ENCODE data around the gene PCDHGB3.
"Not testable (repeated sequence)": the region's sequence is repeated elsewhere in the genome, so short reads cannot be mapped to it uniquely, and the experiment has no call there.

PCDHGB3 gene

DNA sequence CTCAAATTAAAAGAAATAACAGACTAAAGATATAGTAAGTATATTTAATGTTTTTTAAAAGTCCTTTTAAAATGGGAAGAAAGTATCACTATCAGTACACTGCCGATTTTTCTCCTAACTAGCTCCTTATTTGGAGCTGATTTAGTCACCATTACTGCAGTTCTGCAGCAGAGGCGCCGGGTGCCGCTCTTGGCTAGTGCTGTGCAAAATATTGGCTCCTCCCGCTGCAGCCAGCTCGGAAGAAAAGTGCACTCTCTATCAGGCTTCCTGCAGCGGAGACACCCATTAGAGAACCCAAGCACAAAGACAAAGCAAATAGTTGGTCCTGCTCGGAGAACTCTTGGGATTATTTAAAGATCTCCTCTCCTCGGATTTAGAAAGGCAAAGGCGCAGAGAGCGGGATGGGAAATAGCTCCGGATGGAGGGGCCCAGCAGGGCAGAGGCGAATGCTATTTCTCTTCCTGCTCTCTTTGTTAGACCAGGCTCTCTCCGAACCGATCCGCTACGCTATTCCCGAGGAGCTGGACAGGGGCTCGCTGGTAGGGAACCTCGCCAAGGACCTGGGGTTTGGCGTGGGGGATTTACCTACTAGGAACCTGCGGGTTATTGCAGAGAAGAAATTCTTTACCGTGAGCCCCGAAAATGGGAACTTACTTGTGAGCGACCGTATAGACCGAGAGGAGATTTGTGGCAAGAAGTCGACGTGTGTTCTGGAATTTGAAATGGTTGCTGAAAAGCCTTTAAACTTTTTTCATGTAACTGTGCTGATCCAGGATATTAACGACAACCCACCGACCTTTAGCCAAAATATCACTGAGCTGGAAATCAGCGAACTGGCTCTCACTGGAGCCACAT is at the start of gene PCDHGB3:
Gene PCDHGB3, plus strand, starts transcription at position 249 of the 855 bp plus-strand sequence. Its CDS starts 153 bp downstream, at position 402.
- peak in 1 of 3 donors; percentile 12 for DNase-seq (ENCODE audit: low read depth in 2 of 3, low spot score in 1 of 3)

DNA sequence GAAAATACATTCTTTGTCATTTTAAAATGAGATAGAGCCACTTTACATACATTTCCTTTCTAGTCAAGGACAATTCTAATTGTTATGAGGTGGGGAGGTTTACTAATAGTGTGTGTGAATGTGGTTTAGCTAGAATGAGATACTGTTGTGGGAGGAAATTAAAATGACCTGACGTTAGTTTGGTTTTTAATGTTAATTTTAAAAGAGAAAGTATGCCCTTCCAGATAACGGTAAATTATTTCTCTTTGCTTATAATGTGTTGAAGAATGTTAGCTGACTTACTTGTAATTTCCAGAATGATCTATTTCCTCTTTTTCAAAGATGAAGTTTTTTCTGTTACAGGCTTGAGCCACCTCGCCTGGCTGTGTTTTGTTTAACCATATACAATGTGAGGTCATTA is 47.8 kb upstream of the PCDHGB3 start:
- no peak for DNase-seq (ENCODE audit: low read depth in 2 of 3, low spot score in 1 of 3)

DNA sequence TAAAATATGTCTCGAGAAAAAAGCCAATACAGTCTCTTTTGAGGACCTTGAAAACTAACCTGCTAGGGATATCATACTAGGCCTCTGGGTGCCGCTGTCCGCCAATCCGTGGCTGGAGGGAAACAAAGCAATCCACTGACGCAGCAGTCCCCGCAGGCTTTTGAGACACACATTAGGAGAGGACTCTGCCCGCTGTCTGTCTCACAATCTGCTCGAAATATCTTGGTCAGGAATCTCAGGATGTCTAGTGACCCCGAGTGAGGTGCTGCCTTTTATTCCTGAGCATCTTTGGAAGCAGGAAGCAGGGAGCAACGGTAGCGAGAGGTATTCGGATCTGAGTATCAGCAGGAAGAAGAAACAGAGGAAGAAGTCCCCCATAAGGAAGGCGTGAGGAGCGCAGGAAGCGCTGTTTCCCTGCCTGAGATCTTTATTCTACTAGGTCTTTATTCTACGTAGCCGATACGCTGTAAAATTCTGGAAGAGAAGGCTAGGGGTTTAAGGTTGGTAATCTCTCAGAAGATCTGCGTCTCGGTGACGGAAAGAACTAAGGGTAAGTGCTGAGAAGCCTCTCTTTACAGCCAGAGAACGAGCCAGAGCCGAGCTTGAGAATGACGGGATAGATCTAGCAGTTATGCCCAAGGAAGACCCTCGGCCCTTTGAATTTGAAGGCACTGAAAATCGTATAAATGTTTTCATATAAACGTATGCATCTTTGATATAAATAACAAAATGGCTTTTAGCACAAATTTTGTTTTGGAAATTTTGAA is 43.8 kb upstream of the PCDHGB3 start:
- peak; percentile 47 to 51 (median 48) for DNase-seq (ENCODE audit: low read depth in 2 of 3, low spot score in 1 of 3)

DNA sequence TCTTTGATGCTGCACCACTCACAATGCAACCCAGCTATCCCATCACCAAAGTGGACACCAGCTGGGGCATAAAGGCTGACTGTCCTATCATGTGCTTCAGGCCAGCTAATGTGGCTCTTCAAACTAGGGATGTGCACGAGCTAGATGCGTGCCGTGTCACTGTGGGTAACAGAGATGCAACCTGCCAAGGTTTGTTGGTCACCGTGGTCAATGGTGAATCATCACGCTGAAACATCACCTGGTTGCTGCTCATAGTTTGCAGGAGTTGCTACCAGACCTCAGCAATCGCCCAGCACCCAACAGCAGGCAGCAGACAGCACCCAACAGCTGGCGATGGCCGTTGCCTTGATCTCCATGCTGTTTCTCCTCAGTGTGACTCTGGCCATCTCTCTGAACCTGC is 41.8 kb upstream of the PCDHGB3 start:
- no peak for DNase-seq (ENCODE audit: low read depth in 2 of 3, low spot score in 1 of 3)

DNA sequence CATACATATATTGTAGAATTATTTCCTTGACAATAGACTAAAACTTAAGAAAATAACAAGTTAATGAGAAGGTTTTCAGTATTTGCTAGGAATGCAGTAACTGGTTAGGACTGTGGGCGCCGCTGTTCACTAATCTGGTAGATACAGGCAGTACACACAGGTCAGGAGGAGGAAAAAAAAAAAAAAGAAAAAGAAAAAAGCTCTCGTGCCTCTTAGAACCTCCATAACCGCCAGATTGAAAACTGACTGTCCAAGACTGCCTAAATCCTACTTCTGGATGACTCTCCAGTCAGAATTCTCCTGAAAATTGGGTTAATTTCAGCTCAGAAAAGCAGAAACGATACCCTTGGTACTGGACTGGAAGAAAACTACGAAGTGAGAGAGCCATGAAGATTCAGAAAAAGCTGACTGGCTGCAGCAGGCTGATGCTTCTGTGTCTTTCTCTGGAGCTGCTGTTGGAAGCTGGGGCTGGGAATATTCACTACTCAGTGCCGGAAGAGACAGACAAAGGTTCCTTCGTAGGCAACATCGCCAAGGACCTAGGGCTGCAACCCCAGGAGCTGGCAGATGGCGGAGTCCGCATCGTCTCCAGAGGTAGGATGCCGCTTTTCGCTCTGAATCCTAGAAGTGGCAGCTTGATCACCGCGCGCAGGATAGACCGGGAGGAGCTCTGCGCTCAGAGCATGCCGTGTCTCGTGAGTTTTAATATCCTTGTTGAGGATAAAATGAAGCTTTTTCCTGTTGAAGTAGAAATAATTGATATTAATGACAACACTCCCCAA is 39.6 kb upstream of the PCDHGB3 start, which contains the start of gene PCDHGA1:
Gene PCDHGA1, plus strand, starts transcription at position 216 of the 782 bp plus-strand sequence.
- DNase-seq (ENCODE audit: low read depth in 2 of 3, low spot score in 1 of 3): no peak

DNA sequence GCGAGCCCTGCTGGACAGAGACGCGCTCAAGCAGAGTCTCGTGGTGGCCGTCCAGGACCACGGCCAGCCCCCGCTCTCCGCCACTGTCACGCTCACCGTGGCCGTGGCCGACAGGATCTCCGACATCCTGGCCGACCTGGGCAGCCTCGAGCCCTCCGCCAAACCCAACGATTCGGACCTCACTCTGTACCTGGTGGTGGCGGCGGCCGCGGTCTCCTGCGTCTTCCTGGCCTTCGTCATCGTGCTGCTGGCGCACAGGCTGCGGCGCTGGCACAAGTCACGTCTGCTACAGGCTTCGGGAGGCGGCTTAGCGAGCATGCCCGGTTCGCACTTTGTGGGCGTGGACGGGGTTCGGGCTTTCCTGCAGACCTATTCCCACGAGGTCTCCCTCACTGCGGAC is 37.5 kb upstream of the PCDHGB3 start:
- not testable (repeated sequence) for DNase-seq (ENCODE audit: low read depth in 2 of 3, low spot score in 1 of 3)

DNA sequence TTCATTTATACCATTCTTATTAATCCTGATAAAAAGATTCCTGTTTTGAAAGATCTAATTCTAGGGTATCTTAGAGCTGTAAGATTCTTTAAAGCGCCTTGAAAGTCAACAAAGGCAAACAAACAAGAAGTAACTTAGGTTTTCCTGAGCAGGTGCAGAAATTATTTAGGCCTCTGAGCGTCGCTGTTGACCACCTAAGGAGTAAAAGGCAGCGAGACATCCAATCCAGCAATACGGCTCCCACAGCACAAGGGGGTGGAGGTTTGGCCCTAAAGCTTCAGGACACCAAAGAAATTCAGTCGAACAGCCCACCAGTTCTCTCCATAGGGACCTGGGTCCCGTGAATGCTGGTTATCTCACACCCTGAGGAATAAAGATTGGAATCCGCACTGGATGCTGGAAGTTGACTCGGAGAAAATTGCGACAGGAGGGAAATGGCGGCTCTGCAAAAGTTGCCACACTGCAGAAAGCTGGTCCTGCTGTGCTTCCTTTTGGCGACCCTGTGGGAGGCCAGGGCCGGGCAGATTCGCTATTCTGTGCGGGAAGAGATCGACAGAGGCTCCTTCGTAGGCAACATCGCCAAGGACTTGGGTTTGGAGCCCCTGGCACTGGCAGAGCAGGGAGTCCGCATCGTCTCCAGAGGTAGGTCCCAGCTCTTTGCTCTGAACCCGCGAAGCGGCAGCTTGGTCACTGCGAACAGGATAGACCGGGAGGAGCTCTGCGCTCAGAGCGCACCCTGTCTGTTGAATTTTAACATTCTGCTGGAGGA is 31.3 kb upstream of the PCDHGB3 start, which contains the start of gene PCDHGA2:
Gene PCDHGA2, plus strand, starts transcription at position 223 of the 769 bp plus-strand sequence.
- DNase-seq (ENCODE audit: low read depth in 2 of 3, low spot score in 1 of 3): no peak

DNA sequence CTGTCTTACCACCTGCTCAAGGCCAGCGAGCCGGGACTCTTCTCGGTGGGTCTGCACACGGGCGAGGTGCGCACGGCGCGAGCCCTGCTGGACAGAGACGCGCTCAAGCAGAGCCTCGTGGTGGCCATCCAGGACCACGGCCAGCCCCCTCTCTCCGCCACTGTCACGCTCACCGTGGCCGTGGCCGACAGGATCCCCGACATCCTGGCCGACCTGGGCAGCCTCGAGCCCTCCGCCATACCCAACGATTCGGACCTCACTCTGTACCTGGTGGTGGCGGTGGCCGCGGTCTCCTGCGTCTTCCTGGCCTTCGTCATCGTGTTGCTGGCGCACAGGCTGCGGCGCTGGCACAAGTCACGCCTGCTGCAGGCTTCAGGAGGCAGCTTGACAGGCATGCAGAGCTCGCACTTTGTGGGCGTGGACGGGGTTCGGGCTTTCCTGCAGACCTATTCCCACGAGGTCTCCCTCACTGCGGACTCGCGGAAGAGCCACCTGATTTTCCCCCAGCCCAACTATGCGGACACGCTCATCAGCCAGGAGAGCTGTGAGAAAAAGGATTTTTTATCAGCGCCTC is 29.2 kb upstream of the PCDHGB3 start:
- DNase-seq (ENCODE audit: low read depth in 2 of 3, low spot score in 1 of 3): not testable (repeated sequence)

DNA sequence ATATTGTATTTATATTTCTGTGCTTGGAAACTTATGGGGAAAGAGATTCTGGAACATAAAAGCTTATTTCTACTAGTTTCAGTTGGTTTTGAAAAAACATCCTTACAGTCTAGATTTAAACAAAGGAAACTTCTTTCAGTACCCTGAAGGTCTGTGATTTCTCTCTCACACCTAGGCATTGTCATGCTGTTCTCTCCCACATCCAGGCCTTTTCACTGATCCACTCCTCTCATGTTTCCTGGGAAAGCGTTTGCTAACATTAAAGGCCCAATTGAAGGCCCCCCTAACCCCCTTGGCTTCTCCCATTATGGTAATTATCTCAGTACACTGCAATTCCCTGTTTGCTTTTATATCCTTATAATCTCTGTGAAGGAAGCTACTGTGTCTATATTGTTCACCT is 27.3 kb upstream of the PCDHGB3 start:
- no peak for DNase-seq (ENCODE audit: low read depth in 2 of 3, low spot score in 1 of 3)

DNA sequence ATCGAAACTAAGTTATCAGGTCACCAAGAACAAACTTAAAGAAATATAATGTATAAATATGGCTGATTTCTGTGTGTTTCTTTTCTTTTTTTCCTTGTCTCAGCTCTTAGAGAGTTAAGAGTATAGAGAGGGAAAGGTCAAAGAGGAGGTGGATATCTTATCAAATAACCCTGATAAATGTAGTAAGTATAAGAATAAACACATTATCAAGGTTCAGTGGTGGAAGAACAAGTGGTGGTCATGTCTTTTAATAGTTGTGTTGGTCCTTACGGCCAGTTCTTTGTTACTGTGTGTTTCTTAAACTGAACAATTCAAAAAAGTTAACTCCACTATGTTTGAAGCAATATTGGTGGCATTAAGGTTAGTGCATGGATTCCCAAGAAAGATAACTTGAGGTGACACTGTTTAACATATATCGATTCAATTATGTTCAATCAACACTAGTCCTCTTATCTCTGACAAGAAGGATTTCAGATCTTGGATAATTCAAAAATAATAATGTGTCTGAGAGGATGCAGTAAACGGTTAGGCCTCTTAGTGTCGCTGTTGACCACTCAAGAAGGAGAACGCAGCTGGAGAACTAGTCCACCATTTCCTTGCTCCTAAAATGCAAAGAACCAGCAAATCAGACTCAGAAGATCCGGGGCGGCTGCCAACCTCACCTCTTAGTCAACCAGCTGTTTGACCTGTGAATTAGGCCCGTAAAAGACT is 26.6 kb upstream of the PCDHGB3 start, which contains the start of gene PCDHGA3:
Gene PCDHGA3, plus strand, starts transcription at position 588 of the 711 bp plus-strand sequence. CDS start 205 bp downstream, outside the sequence.
- DNase-seq (ENCODE audit: low read depth in 2 of 3, low spot score in 1 of 3): peak in 1 of 3 donors; percentile 8

DNA sequence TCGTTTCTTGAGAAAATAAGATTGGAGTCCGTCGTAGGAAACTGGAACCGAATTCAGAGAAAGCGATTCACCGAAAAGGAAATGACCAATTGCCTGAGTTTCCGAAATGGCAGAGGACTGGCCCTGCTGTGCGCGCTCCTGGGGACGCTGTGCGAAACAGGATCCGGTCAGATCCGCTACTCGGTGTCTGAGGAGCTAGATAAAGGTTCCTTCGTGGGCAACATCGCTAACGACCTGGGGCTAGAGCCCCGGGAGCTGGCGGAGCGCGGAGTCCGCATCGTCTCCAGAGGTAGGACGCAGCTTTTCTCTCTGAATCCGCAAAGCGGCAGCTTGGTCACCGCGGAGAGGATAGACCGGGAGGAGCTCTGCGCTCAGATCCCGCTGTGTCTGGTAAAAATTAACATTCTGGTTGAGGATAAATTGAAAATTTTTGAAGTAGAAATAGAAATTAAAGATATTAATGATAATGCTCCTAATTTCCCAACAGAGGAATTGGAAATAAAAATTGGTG is 26.0 kb upstream of the PCDHGB3 start:
- no peak for DNase-seq (ENCODE audit: low read depth in 2 of 3, low spot score in 1 of 3)

DNA sequence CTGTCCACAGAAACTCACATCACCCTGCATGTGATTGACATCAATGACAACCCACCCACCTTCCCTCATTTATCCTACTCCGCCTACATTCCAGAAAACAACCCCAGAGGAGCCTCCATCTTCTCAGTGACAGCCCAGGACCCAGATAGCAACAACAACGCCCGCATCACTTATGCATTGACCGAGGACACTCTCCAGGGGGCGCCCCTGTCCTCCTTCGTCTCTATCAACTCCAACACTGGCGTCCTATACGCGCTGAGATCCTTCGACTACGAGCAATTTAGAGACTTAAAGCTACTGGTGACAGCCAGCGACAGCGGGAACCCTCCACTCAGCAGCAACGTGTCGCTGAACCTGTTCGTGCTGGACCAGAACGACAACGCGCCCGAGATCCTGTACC is 24.7 kb upstream of the PCDHGB3 start:
- no peak for DNase-seq (ENCODE audit: low read depth in 2 of 3, low spot score in 1 of 3)

DNA sequence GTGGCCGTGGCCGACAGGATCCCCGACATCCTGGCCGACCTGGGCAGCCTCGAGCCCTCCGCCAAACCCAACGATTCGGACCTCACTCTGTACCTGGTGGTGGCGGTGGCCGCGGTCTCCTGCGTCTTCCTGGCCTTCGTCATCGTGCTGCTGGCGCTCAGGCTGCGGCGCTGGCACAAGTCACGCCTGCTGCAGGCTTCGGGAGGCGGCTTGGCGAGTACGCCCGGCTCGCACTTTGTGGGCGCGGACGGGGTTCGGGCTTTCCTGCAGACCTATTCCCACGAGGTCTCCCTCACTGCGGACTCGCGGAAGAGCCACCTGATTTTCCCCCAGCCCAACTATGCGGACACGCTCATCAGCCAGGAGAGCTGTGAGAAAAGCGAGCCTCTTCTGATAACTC is 24.0 kb upstream of the PCDHGB3 start:
- DNase-seq (ENCODE audit: low read depth in 2 of 3, low spot score in 1 of 3): not testable (repeated sequence)

DNA sequence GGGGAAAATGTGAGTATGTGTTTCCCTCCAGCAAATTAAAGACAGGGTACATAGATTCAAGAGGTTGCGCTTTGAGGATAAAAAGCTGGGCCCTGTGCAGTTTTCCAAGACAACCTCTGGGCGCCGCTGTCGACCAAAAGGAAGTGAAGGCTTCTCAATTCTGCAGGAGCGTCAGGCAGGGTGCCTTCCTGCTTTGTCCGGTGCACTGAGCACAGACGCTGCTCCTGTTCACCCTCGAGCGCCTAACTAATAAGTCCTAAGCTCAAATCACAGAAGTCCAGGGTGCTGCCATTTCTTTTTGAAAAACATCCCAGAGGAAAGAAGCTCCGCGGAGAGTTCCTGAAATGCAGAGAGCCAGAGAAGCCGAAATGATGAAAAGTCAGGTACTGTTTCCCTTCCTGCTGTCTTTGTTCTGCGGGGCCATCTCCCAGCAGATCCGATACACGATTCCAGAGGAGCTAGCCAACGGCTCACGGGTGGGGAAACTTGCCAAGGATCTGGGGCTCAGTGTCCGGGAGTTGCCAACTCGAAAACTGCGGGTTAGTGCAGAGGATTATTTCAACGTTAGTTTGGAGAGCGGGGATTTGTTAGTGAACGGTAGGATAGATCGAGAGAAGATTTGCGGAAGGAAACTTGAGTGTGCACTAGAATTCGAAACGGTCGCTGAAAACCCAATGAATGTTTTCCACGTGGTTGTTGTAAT is 20.0 kb upstream of the PCDHGB3 start, which contains the start of gene PCDHGB1:
Gene PCDHGB1, plus strand, starts transcription at position 183 of the 703 bp plus-strand sequence. Its CDS starts 162 bp downstream, at position 345.
- DNase-seq (ENCODE audit: low read depth in 2 of 3, low spot score in 1 of 3): no peak

DNA sequence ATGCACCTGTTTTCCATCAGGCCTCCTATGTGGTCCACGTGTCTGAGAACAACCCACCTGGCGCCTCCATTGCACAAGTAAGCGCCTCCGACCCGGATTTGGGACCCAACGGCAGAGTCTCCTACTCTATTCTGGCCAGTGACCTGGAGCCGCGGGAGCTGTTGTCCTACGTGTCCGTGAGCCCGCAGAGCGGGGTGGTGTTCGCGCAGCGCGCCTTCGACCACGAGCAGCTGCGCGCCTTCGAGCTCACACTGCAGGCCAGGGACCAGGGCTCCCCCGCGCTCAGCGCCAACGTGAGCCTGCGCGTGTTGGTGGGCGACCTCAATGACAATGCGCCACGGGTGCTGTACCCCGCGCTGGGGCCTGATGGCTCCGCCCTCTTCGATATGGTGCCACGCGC is 18.5 kb upstream of the PCDHGB3 start:
- DNase-seq (ENCODE audit: low read depth in 2 of 3, low spot score in 1 of 3): no peak

DNA sequence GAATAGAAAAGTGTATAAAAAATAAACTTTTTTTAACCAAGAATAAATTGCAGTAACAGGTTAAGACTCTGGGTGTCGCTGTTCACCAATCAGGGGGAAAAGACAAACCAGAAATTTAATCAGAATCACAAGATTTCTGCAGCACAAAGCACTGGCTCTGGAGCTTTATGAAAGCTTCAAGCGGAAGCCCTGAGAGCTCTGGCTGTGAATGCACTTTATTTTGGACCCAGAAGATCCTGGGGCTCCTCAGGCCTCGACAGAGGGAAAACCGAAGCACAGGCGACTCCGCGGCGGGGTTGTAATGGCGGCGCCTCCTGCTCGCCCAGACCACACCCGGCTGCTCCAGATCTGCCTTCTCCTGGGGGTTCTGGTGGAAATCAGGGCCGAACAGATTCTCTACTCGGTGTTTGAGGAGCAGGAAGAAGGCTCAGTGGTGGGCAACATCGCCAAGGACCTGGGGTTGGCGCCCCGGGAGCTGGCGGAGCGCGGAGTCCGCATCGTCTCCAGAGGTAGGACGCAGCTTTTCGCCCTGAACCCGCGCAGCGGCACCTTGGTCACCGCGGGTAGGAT is 15.1 kb upstream of the PCDHGB3 start, which contains the start of gene PCDHGA4:
Gene PCDHGA4, plus strand, starts transcription at position 122 of the 570 bp plus-strand sequence. Its CDS starts 87 bp downstream, at position 209.
- no peak for DNase-seq (ENCODE audit: low read depth in 2 of 3, low spot score in 1 of 3)

DNA sequence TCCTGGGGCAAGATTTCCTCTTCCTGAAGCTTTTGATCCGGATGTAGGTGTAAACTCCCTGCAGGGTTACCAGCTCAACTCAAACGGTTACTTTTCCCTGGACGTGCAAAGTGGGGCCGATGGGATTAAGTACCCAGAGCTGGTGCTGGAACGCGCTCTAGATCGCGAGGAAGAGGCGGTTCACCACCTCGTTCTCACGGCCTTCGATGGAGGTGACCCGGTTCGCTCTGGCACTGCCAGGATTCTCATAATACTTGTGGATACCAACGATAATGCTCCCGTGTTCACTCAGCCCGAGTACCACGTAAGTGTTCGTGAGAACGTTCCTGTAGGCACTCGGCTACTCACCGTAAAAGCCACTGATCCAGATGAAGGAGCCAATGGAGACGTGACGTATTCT is 14.4 kb upstream of the PCDHGB3 start:
- no peak for DNase-seq (ENCODE audit: low read depth in 2 of 3, low spot score in 1 of 3)

DNA sequence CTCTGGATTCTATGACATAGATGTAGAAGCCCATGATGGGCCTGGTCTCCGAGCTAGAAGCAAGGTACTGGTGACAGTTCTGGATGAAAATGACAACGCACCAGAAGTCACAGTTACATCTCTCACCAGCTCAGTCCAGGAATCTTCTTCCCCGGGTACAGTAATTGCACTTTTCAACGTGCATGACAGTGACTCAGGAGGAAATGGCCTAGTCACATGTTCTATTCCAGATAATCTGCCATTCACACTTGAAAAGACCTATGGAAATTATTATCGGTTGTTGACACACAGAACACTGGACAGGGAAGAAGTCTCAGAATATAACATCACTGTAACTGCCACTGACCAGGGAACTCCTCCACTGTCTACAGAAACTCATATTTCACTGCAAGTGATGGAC is 13.9 kb upstream of the PCDHGB3 start:
- no peak for DNase-seq (ENCODE audit: low read depth in 2 of 3, low spot score in 1 of 3)

All from stimulated activated CD4-positive, alpha-beta T cell treated with anti-CD3 and anti-CD28 coated beads, Interleukin-12 subunit alpha, Interleukin-12 subunit beta, amount 100 ng/mL, for 48 hours (primary cell).